ENCODE measurements around the gene FNDC7. TPM values are rescaled to one million over a fixed set of nuclear protein-coding genes. Genes with fewer than 3 reads are reported as not detected.
"Not testable (repeated sequence)": the region's sequence is repeated elsewhere in the genome, so short reads cannot be mapped to it uniquely, and the experiment has no call there.

The FNDC7 gene
- total RNA-seq, 1 donor: not detected

DNA sequence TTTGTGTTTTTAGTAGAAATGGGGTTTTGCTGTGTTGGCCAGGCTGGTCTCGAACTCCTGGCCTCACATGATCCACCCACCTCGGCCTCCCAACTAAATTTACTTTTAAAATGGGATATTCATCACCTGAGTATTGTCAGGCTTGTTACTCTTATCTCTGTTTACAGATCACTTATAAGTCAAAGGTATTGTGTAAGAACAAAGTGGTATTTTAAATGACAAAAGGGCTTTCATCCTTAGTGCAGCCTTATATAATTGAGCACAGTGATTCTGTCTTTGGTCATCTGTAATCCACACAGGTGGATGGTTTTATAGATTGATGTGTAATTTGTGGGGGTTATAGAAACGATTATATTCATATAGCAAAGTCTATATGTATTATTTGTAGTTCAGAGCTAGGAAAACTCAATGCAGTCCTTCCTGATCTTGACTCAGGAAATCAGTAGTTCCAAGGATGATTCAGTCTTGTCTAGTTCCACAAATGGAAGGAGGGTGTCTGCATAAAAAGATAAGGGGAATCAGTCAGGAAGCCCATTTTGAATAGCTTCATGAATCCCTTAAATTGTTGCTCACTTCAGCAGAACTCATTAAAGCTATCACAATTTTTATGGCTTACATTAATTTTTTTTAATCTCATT, 68.3 kb downstream of the FNDC7 start:
- Histone ChIP-seq H3K4me2 (ENCODE audit: insufficient read depth, low read length) (no peak overlapping the region), H4K20me1 (ENCODE audit: insufficient read depth, low read length) (no peaks in the 10 kb centered on the region), H3K27me3 (ENCODE audit: insufficient read depth, low read length) (no peaks in the 10 kb centered on the region), H3K27ac (ENCODE audit: low read depth, low read length) (no peak overlapping the region), H2AFZ (ENCODE audit: low read length) (no peak overlapping the region), H3K4me3 (ENCODE audit: insufficient read depth, low read length) (no peak overlapping the region), H3K4me1 (ENCODE audit: insufficient read depth, low read length) (no peaks in the 10 kb centered on the region), H3K9me3 (ENCODE audit: low read depth, low read length) (peaks cover 8% of the 10 kb centered on the region), H3K79me2 (ENCODE audit: insufficient read depth, low read length) (no peaks in the 10 kb centered on the region), H3K36me3 (ENCODE audit: insufficient read depth, low read length) (peaks cover 73% of the 10 kb centered on the region)
- TF ChIP-seq, protein P1, sequence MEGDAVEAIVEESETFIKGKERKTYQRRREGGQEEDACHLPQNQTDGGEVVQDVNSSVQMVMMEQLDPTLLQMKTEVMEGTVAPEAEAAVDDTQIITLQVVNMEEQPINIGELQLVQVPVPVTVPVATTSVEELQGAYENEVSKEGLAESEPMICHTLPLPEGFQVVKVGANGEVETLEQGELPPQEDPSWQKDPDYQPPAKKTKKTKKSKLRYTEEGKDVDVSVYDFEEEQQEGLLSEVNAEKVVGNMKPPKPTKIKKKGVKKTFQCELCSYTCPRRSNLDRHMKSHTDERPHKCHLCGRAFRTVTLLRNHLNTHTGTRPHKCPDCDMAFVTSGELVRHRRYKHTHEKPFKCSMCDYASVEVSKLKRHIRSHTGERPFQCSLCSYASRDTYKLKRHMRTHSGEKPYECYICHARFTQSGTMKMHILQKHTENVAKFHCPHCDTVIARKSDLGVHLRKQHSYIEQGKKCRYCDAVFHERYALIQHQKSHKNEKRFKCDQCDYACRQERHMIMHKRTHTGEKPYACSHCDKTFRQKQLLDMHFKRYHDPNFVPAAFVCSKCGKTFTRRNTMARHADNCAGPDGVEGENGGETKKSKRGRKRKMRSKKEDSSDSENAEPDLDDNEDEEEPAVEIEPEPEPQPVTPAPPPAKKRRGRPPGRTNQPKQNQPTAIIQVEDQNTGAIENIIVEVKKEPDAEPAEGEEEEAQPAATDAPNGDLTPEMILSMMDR (IDR thresholded peaks at IDR 0.05; ENCODE audit: extremely low read depth, low read depth, low read length): no peak
- no peak for DNase-seq (ENCODE audit: insufficient read length, low spot score, missing footprints)

DNA sequence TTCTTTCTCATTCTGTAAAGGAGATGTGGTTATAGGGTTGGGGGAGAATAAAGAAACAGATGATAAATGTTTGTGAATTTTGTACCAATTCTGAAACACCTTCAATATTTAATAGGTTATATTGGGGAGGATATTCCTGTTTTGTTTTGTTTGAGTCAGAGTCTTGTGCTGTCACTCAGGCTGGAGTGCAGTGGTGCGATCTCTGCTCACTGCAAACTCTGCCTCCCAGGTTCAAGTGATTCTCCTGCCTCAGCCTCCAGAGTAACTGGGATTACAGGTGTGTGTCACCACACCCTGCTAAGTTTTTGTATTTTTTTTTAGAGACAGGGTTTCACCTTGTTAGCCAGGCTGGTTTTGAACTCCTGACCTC, 68.9 kb downstream of the FNDC7 start:
- not testable (repeated sequence) for H3K79me2 ChIP-seq (ENCODE audit: insufficient read depth, low read length); H2AFZ ChIP-seq (ENCODE audit: low read length); H3K4me3 ChIP-seq (ENCODE audit: insufficient read depth, low read length); DNase-seq (ENCODE audit: insufficient read length, low spot score, missing footprints); H3K27me3 ChIP-seq (ENCODE audit: insufficient read depth, low read length); H3K9me3 ChIP-seq (ENCODE audit: low read depth, low read length); H3K4me2 ChIP-seq (ENCODE audit: insufficient read depth, low read length); H4K20me1 ChIP-seq (ENCODE audit: insufficient read depth, low read length); H3K27ac ChIP-seq (ENCODE audit: low read depth, low read length); H3K4me1 ChIP-seq (ENCODE audit: insufficient read depth, low read length)
- peaks cover 73% of the 10 kb centered on the region for H3K36me3 ChIP-seq (ENCODE audit: insufficient read depth, low read length)

DNA sequence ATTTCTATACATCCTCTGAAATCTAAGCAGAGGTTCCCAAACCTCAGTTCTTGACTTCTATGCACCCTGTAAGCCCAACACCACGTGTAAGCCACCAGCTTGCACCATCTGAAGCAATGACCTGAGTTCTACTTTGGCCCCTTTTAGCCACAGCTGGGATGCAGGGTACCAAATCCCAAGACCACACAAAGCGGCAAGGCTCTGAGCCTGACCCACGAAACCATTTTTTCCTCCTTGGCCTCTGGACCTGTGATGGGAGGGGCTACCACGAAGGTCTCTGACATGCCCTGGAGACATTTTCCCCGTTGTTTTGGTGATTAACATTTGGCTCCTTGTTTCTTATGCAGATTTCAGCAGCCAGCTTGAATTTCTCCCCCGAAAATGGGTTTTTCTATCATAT, 72.6 kb downstream of the FNDC7 start:
- no peak for DNase-seq (ENCODE audit: insufficient read length, low spot score, missing footprints)
- peaks cover 46% of the 10 kb centered on the region for H3K36me3 ChIP-seq (ENCODE audit: insufficient read depth, low read length)
- TF ChIP-seq, protein P1 (IDR thresholded peaks at IDR 0.05; ENCODE audit: extremely low read depth, low read depth, low read length): no peak

DNA sequence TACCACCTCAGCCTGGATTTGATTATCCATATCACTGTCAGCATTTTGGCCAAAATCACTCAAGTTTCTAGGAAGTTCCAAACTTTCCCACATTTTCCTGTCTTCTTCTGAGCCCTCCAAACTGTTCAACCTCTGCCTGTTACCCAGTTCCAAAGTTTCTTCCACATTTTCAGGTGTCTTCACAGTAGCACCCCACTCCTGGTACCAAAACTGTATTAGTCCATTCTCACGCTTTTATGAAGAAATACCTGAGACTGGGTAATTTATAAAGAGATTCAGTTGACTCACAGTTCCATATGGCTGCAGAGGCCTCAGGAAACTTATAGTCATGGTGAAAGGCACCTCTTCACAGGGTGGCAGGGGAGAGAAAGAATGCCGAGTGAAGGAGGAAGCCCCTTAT, 73.2 kb downstream of the FNDC7 start:
- Histone ChIP-seq H3K27me3 (ENCODE audit: insufficient read depth, low read length) (no peaks in the 10 kb centered on the region), H3K27ac (ENCODE audit: low read depth, low read length) (no peak overlapping the region), H3K4me3 (ENCODE audit: insufficient read depth, low read length) (no peak overlapping the region), H4K20me1 (ENCODE audit: insufficient read depth, low read length) (no peaks in the 10 kb centered on the region), H3K36me3 (ENCODE audit: insufficient read depth, low read length) (peaks cover 47% of the 10 kb centered on the region), H2AFZ (ENCODE audit: low read length) (no peak overlapping the region), H3K4me1 (ENCODE audit: insufficient read depth, low read length) (no peaks in the 10 kb centered on the region), H3K4me2 (ENCODE audit: insufficient read depth, low read length) (no peak overlapping the region), H3K9me3 (ENCODE audit: low read depth, low read length) (peaks cover 9% of the 10 kb centered on the region), H3K79me2 (ENCODE audit: insufficient read depth, low read length) (no peaks in the 10 kb centered on the region)
- DNase-seq (ENCODE audit: insufficient read length, low spot score, missing footprints): no peak
- TF ChIP-seq, protein P1 (IDR thresholded peaks at IDR 0.05; ENCODE audit: extremely low read depth, low read depth, low read length): no peak

More for the DNA sequence above, 72.6 kb downstream of the FNDC7 start:
- Histone ChIP-seq H3K9me3 (ENCODE audit: low read depth, low read length) (peaks cover 9% of the 10 kb centered on the region), H2AFZ (ENCODE audit: low read length) (no peak overlapping the region), H3K4me2 (ENCODE audit: insufficient read depth, low read length) (no peak overlapping the region), H4K20me1 (ENCODE audit: insufficient read depth, low read length) (no peaks in the 10 kb centered on the region), H3K79me2 (ENCODE audit: insufficient read depth, low read length) (no peaks in the 10 kb centered on the region), H3K4me3 (ENCODE audit: insufficient read depth, low read length) (no peak overlapping the region), H3K27me3 (ENCODE audit: insufficient read depth, low read length) (no peaks in the 10 kb centered on the region), H3K4me1 (ENCODE audit: insufficient read depth, low read length) (no peaks in the 10 kb centered on the region), H3K27ac (ENCODE audit: low read depth, low read length) (no peak overlapping the region)

All from osteoblast (primary cell).